H7 (cell line): Measurements from ENCODE around the gene SCTR. TPM values are rescaled to one million over a fixed set of nuclear protein-coding genes. Genes with fewer than 3 reads are reported as not detected.

Experiments
- DNase-seq: peaks from one replicate; pipeline ENCODE4 v3.0.0; 2012
- H3K27me3 ChIP-seq: 2 replicates; pipeline ENCODE4 v1.6.0; 2011; ENCODE audit warnings: mild to moderate bottlenecking, low read length; ENCODE audit not compliant: control insufficient read depth, insufficient read depth
- H3K36me3 ChIP-seq: replicated peaks from 2 replicates; pipeline ENCODE4 v1.5.1; 2011; ENCODE audit warnings: low read length; ENCODE audit not compliant: control insufficient read depth, insufficient read depth
- H3K4me3 ChIP-seq: 2 replicates; pipeline ENCODE4 v1.5.1; 2011; ENCODE audit warnings: low read depth, mild to moderate bottlenecking, control low read depth, low read length, moderate library complexity; ENCODE audit not compliant: insufficient read depth
- total RNA-seq: library from RNA; depleted of rRNA; stranded (reverse); fragments of >200 nt; shearing (Covaris generic); gene quantifications from 2 replicates; pipeline ENCODE4 v1.2.3, GENCODE V29; 2014

Gene SCTR
- total RNA-seq, 1 experiment from 2014 or later = not detected

DNA sequence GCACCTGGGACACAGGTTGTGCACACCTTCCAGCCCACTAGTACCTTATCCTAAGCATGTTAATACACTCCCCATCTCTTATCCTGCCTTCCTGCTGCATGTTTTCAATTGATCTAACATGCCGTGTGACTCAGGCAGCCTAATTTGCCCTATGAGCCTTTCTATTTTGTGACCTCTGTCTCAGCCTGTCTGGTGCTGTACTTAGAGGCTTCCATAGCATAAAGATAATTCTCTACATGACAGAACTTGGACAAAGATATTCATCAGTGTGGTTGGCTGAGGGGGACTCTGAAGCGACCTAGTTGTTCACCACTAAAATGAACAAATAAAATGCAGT, 101.2 kb downstream of the SCTR start:
- no peaks in the 10 kb centered on the region for H3K36me3 ChIP-seq
- H3K27me3 ChIP-seq = peaks cover 1% of the 10 kb centered on the region; the same call in 1 of the 2 replicates
- DNase-seq = no peak
- no peak overlapping the region for H3K4me3 ChIP-seq

GRCh38 chr2:119422360-119423107, 101.7 kb downstream of the SCTR start:
- no peak for DNase-seq
- Histone ChIP-seq H3K4me3 (no peak overlapping the region), H3K27me3 (peaks cover 1% of the 10 kb centered on the region; the same call in 1 of the 2 replicates), H3K36me3 (no peaks in the 10 kb centered on the region)

DNA sequence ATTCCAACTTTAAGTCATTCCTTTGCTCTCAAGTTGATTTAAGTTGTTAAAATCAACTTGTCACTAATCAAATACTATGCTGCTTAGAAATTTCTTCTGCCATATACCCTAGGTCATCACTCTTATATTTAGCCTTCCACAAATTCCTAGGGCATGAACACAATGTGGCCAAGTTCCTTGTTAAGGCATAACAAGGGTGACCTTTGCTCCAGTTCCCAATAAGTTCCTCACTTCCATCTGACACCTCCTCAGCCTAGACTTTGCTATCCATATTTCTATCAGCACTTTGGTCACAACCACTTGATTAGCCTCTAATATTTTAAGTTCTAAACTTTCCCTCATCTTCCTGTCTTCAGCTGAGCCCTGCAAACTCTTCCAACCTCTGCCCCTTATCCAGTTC, 102.5 kb downstream of the SCTR start:
- DNase-seq = no peak
- Histone ChIP-seq H3K27me3 (peaks cover 1% of the 10 kb centered on the region; the same call in 1 of the 2 replicates), H3K36me3 (no peaks in the 10 kb centered on the region), H3K4me3 (no peak overlapping the region)

GRCh38 chr2:119421304-119421703, 103.0 kb downstream of the SCTR start:
- H3K4me3 ChIP-seq = no peak overlapping the region
- no peaks in the 10 kb centered on the region for H3K36me3 ChIP-seq
- peaks cover 1% of the 10 kb centered on the region; the same call in 1 of the 2 replicates for H3K27me3 ChIP-seq
- no peak for DNase-seq

DNA sequence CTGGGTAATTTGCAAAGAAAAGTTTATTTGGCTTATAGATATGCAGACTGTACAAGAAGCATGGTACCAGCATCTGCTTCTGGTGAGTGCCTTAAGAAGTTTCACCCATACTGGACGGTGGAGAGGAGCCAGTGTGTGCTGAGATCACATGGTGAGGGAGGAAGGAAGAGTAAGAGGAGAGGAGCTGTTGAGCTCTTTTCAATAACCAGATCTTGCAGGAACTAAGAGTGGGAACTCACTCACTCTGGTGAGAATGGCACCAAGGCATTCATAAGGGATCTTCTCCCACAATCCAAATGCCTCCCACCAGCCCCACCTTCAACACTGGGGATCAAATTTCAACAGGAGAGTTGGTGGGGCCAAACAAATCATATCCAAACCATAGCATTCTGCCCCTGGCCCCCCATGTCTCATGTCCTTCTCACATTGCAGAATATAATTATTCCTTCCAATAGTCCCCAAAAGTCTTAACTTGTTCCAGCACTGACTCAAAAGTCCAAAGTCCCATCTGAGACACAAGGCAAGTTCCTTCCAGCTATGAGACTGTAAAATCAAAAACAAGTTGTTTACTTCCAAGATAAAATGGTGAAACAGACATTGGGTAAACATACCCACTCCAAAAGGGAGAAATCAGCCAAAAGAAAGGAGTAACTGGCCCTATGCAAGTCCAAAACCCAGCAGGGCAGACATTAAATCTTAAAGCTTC, 104.3 kb downstream of the SCTR start:
- DNase-seq = no peak
- no peak overlapping the region for H3K4me3 ChIP-seq
- peaks cover 1% of the 10 kb centered on the region; the same call in 1 of the 2 replicates for H3K27me3 ChIP-seq
- no peaks in the 10 kb centered on the region for H3K36me3 ChIP-seq

DNA sequence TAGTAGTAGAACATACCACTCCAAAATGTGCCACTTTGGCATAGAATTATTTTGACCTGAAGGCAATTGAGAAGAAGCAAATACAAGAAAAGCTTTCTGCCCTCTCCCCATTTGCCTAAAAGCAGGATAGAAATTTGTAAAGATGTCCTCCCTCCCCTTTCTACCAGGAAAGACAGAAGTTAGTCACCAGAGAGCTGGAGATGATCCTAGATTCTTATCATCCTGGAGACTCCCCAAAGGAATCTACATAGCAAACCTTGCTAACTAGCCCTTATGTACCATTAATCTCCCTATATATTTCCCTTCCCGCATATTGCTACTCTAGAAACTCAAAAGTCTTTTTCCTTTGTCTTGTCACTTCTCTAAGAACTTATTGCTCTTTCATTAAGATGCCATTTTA, 105.2 kb downstream of the SCTR start:
- no peaks in the 10 kb centered on the region for H3K36me3 ChIP-seq
- DNase-seq = no peak
- H3K4me3 ChIP-seq = no peak overlapping the region
- H3K27me3 ChIP-seq = no peaks in the 10 kb centered on the region

DNA sequence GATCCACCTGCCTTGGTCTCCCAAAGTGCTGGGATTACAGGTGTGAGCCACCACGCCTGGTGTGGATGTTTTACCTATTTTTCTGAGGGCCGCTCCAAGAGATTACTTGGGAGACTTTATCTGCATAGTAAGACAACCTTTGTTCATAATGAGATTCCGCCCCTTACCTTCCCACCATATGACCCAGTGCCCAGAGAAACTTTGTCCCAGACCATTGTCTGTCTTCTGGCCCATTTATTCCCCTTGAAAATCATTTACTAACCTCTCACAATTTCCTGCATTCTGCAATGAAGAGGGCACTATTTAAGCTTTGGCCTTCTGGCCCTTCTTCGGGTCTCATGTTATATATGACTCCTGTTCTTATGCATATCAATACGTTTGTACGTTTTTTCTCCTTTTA, 106.4 kb downstream of the SCTR start:
- no peak overlapping the region for H3K4me3 ChIP-seq
- H3K36me3 ChIP-seq = no peaks in the 10 kb centered on the region

GRCh38 chr2:119416299-119416923, 107.9 kb downstream of the SCTR start:
- Histone ChIP-seq H3K4me3 (no peak overlapping the region), H3K27me3 (no peaks in the 10 kb centered on the region)

More for the DNA sequence above, 106.4 kb downstream of the SCTR start:
- no peak for DNase-seq
- H3K27me3 ChIP-seq = no peaks in the 10 kb centered on the region

DNA sequence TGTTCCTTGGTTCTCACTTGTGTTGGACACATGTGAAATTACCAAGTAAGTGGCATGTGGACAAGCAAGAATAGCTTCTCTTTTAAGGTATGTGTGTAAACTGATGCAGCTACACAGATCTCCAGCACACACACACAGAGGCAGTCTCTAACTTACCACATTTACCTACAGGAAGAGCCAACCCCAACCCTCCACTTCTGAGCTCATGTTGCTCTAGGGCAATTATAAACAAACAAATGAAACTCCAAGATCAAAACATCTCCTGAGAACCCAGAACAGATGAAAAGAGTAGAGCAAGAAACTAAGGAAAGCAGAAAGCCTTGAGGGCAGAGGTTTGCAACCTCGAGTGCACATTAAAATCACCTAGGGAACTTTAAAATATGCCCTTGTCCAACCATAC, 108.7 kb downstream of the SCTR start:
- no peak for DNase-seq
- Histone ChIP-seq H3K27me3 (no peaks in the 10 kb centered on the region), H3K4me3 (no peak overlapping the region), H3K36me3 (no peaks in the 10 kb centered on the region)

More at GRCh38 chr2:119416299-119416923, 107.9 kb downstream of the SCTR start:
- no peak for DNase-seq
- H3K36me3 ChIP-seq = no peaks in the 10 kb centered on the region

DNA sequence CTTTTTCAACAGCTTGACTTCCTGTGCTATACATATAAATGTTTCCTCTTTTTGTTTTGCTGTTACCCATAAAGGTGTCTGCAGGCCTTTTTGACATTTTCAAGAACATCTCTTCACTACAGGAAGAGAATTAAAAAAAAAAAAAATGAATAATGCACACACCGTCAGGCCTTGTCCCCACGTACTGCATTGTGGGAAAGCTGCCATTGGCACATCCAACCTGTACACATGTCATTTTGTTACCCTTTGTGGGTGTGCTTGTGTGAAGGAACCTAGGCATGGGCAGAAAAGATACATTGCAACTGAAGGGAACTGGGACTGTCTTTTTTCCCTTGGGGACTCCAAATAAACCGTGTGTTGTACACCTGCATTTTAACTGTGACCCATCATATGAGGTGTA, 109.4 kb downstream of the SCTR start:
- DNase-seq = no peak
- no peaks in the 10 kb centered on the region for H3K36me3 ChIP-seq
- H3K4me3 ChIP-seq = no peak overlapping the region
- no peaks in the 10 kb centered on the region for H3K27me3 ChIP-seq

- Histone ChIP-seq H3K4me3 (no peak overlapping the region), H3K36me3 (no peaks in the 10 kb centered on the region), H3K27me3 (no peaks in the 10 kb centered on the region)
- DNase-seq = no peak
Observed at GRCh38 chr2:119409506-119409905, 114.8 kb downstream of the SCTR start.

- no peak for DNase-seq
Observed at GRCh38 chr2:119408221-119408619, 116.1 kb downstream of the SCTR start.

GRCh38 chr2:119407430-119408220, 116.7 kb downstream of the SCTR start:
- H3K4me3 ChIP-seq = no peak overlapping the region
- H3K27me3 ChIP-seq = no peaks in the 10 kb centered on the region

More at GRCh38 chr2:119408221-119408619, 116.1 kb downstream of the SCTR start:
- H3K27me3 ChIP-seq = no peaks in the 10 kb centered on the region
- no peaks in the 10 kb centered on the region for H3K36me3 ChIP-seq
- no peak overlapping the region for H3K4me3 ChIP-seq

DNA sequence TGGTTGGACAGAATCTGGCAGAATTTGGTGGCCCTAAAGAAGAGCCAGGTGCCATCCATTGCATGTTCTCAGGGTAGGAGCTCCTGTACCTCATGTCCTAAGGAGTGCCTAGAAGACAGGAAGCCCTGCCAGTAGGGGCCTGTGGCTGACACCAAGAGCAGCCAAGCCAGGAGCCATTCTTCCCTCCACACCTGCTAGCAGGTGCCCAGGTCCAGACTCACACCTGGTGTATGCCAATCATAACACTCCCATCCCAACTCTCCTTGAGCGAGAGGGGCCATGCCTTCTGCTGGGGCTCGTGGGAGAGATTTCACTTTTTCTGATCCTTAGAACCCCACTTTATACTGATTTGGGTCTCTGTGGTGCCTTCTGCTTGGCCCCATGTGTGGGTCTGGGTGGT, 119.1 kb downstream of the SCTR start:
- Histone ChIP-seq H3K36me3 (no peaks in the 10 kb centered on the region), H3K4me3 (no peak overlapping the region), H3K27me3 (no peaks in the 10 kb centered on the region)
- DNase-seq = no peak

More at GRCh38 chr2:119407430-119408220, 116.7 kb downstream of the SCTR start:
- H3K36me3 ChIP-seq = no peaks in the 10 kb centered on the region
- peak; percentile 86 for DNase-seq
